ENCODE data around the gene TRIO. TPM values are rescaled to one million over a fixed set of nuclear protein-coding genes. Genes with fewer than 3 reads are reported as not detected.

The TRIO gene
- total RNA-seq, 4 donors from 2014 or later: 67.4 to 103 (median 94.7) TPM

DNA sequence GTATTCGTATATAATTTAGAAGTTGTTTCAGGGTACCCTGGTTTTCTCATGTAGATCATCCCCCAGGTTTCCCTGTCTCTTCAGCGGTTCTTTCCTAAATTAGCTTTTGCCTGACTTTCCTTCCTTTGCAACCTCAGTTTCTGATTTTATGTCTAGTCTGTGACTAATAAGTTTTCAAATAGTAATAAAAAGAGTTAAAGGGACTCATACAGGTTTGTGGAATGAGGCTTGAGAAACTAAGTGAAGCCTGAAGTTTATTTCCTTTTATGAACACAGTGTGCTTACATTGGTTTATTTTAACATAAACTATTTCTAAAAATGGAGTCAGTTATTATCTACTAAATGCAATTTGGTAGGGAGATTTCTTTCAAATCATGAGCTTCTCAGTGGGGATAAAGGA, 96.8 kb downstream of the TRIO start:
- Histone ChIP-seq H3K4me3 (replicated peaks in 1 of 3) (no peak overlapping the region), H3K9me3 (no peaks in the 10 kb centered on the region), H3K27ac (no peak overlapping the region), H3K27me3 (no peaks in the 10 kb centered on the region), H3K4me1 (peaks cover 0 to 13% of the 10 kb centered on the region in 2 donors), H3K36me3 (no peaks in the 10 kb centered on the region)
- intact Hi-C loops (cut with DNase I): no loop called here
- 86 to 91% methylated on average over 2 of the region's 2 CpGs for WGBS, 2 donors
- TF ChIP-seq, protein P1, sequence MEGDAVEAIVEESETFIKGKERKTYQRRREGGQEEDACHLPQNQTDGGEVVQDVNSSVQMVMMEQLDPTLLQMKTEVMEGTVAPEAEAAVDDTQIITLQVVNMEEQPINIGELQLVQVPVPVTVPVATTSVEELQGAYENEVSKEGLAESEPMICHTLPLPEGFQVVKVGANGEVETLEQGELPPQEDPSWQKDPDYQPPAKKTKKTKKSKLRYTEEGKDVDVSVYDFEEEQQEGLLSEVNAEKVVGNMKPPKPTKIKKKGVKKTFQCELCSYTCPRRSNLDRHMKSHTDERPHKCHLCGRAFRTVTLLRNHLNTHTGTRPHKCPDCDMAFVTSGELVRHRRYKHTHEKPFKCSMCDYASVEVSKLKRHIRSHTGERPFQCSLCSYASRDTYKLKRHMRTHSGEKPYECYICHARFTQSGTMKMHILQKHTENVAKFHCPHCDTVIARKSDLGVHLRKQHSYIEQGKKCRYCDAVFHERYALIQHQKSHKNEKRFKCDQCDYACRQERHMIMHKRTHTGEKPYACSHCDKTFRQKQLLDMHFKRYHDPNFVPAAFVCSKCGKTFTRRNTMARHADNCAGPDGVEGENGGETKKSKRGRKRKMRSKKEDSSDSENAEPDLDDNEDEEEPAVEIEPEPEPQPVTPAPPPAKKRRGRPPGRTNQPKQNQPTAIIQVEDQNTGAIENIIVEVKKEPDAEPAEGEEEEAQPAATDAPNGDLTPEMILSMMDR (IDR thresholded peaks at IDR 0.05): no peak
- TF ChIP-seq POLR2A (IDR thresholded peaks at IDR 0.05): no peak
- DNase-seq: no peak

DNA sequence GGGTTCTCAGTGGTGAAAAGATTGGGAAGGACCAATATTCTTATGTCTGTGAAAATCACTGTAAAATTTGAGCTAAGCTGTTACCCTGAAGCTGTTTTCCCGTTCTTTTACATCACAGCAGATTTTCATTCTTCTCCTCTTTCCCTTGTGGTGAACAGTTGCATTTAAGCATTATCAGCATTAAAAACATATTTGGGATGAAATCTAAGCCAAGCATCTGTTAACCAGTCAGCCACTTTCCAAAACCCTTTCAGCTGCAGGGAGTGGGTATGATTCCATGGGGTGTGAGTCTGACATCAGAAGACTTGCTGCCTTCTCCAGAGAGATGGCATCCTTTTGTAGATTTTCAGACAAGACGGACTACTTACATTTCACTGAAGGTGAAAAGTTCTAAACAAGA, 97.2 kb downstream of the TRIO start:
- H3K4me3 ChIP-seq (replicated peaks in 1 of 3): no peak overlapping the region
- intact Hi-C loops (cut with DNase I): no loop called here
- no peaks in the 10 kb centered on the region for H3K36me3 ChIP-seq
- H3K27ac ChIP-seq: no peak overlapping the region
- peaks cover 0 to 13% of the 10 kb centered on the region in 2 donors for H3K4me1 ChIP-seq
- WGBS, 2 donors: 84 to 92% methylated on average over 2 of the region's 2 CpGs
- DNase-seq: no peak
- no peak for TF ChIP-seq POLR2A (IDR thresholded peaks at IDR 0.05)
- TF ChIP-seq, protein P1 (IDR thresholded peaks at IDR 0.05): no peak
- H3K9me3 ChIP-seq: no peaks in the 10 kb centered on the region
- no peaks in the 10 kb centered on the region for H3K27me3 ChIP-seq

DNA sequence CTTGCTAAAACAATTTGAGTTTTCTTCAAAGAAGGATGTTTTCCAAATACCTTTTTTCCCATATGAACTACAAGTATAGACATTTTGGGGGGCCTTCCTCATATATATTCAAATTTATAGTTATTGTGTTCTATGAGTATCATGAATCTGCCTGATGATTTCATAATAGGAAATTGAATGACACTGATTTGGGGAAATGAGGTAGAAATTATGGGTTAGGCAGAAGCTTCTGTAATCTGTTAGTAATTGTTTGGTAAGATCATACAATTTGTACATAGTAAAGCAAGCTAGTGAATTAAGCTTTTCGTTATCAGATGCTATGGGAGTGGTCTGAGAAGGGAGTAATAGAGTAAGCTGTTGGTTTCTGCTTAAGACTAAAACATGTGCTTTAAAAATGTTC, 98.0 kb downstream of the TRIO start:
- H3K36me3 ChIP-seq: no peaks in the 10 kb centered on the region
- no peak for DNase-seq
- H3K4me1 ChIP-seq: peaks cover 0 to 13% of the 10 kb centered on the region in 2 donors
- no peaks in the 10 kb centered on the region for H3K27me3 ChIP-seq
- intact Hi-C loops (cut with DNase I): no loop called here
- H3K27ac ChIP-seq: no peak overlapping the region
- no peaks in the 10 kb centered on the region for H3K9me3 ChIP-seq
- TF ChIP-seq, protein P1 (IDR thresholded peaks at IDR 0.05): no peak
- no peak for TF ChIP-seq POLR2A (IDR thresholded peaks at IDR 0.05)
- WGBS, 2 donors: 91 to 98% methylated on average over 1 of the region's 1 CpG
- H3K4me3 ChIP-seq (replicated peaks in 1 of 3): no peak overlapping the region

DNA sequence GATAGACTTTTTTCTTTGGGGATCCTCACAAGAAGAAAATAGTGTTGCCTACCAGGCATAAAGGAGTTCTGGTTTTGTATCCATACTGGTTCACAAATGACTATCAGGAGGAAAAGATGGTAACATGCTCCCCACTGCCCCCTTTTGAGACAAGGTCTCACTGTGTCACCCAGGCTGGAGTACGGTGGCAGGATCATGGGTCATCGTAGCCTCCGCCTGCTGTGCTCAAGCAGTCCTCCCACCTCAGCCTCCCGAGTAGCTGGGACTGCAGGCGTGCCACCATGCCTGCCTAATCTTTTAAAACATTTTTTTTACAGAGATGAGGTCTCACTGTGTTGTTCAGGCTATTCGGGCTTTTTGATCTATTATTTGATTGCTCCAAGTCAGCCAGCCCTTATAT, 99.3 kb downstream of the TRIO start:
- Histone ChIP-seq H3K4me1 (peaks cover 0 to 6% of the 10 kb centered on the region in 2 donors), H3K27me3 (no peaks in the 10 kb centered on the region), H3K9me3 (no peaks in the 10 kb centered on the region), H3K36me3 (no peaks in the 10 kb centered on the region), H3K27ac (no peak overlapping the region), H3K4me3 (replicated peaks in 1 of 3) (no peak overlapping the region)
- TF ChIP-seq, protein P1 (IDR thresholded peaks at IDR 0.05): no peak
- TF ChIP-seq POLR2A (IDR thresholded peaks at IDR 0.05): no peak
- intact Hi-C loops (cut with DNase I): no loop called here
- DNase-seq: no peak
- 97% methylated on average over 6 of the region's 6 CpGs for WGBS, 2 donors

DNA sequence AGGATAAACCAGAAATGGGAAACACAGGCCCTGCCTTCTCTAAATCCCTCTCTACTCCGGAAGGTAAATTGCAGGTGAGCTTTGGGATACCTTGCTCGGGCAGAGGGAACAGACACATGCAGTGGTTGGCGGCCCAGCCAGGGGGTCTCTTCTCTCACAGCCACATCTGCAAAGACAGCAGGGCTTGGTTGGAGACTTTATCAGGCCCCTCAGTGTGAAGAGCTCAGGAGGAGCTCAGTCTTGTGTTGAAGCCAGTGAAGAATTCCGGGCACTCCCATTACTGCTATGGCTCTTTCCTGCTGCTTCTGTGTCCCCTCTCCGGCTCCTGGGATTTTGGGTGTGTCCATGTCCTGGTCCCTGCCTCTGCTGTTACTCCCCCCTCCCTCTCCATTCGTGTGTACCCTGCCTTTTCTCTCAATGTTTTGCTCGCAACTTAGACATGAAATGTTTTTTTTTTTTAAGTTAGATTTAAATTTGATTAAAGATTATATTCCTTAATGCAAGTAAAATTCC, 99.8 kb downstream of the TRIO start:
- H3K27me3 ChIP-seq: no peaks in the 10 kb centered on the region
- peaks cover 0 to 4% of the 10 kb centered on the region in 2 donors for H3K4me1 ChIP-seq
- intact Hi-C loops (cut with DNase I): no loop called here
- no peak overlapping the region for H3K27ac ChIP-seq
- no peak for DNase-seq
- no peak for TF ChIP-seq POLR2A (IDR thresholded peaks at IDR 0.05)
- TF ChIP-seq, protein P1 (IDR thresholded peaks at IDR 0.05): no peak
- 90 to 96% methylated on average over 6 to 7 of the region's 7 CpGs for WGBS, 2 donors
- H3K36me3 ChIP-seq: no peaks in the 10 kb centered on the region
- H3K4me3 ChIP-seq (replicated peaks in 1 of 3): no peak overlapping the region
- H3K9me3 ChIP-seq: no peaks in the 10 kb centered on the region
